PFSK-1 (cell line): Measurements from ENCODE around the gene PASK.

Experiments used
- FOXP2 ChIP-seq: optimal IDR thresholded peaks from 2 replicates; pipeline ENCODE3; 2011; ENCODE audit warnings: borderline replicate concordance, control low read depth, inconsistent platforms; ENCODE audit not compliant: insufficient read depth; ENCODE audit errors: extremely low read length, extremely low read depth
- POLR2AphosphoS5 ChIP-seq: IDR thresholded peaks from 2 replicates; pipeline ENCODE4 v1.6.1; 2012; ENCODE audit warnings: low read depth, mild to moderate bottlenecking, control low read depth, low read length, moderate library complexity
- REST ChIP-seq, 2 experiments: IDR thresholded peaks; 2 replicates each; pipeline versions ENCODE4 v1.6.1 to v1.8.0; 2011 to 2012; ENCODE audit warnings: low read depth in 2 of 2, low read length in 2 of 2, control low read depth in 1 of 2, inconsistent platforms in 1 of 2, mild to moderate bottlenecking in 1 of 2, moderate library complexity in 1 of 2; ENCODE audit not compliant: insufficient read depth in 1 of 2
- SIN3A ChIP-seq: IDR thresholded peaks from 2 replicates; pipeline ENCODE4 v1.6.1; 2012; ENCODE audit warnings: mild to moderate bottlenecking, low read length, moderate library complexity, borderline replicate concordance; ENCODE audit not compliant: insufficient read depth
- TAF1 ChIP-seq: IDR thresholded peaks from 2 replicates; pipeline ENCODE4 v1.6.1; 2012; ENCODE audit warnings: low read length, control low read depth, borderline replicate concordance; ENCODE audit not compliant: insufficient read depth

Gene PASK

GRCh38 chr2:241114836-241115235 lies 34.4 kb downstream of the PASK start:
- TF ChIP-seq SIN3A (no peak), REST (IDR thresholded peaks at IDR 0.05; ENCODE audit: insufficient read depth in 1 of 2, low read depth in 2 of 2, low read length in 2 of 2) (no peak), TAF1 (no peak), FOXP2 (no peak), POLR2AphosphoS5 (no peak)

DNA sequence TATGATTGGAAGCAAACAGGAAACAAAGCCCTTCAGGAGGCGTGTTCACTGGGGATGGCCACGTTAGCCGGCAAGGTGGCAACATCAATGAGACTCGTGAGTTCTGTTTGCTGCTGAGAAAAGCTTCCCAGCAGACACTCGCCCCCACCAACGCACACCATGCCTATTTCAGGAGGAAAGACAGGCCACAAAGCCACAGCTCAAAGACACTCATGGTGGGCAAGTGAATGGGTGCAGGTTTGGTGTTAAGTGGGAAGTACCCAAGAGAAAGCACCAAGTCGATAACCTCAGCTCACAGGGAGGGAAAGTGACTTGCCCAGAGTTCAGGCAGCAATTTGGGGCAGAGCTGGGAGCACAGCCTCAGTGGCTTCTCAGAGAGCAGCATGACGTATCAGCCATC lies 36.7 kb downstream of the PASK start:
- TF ChIP-seq SIN3A (no peak), POLR2AphosphoS5 (no peak), FOXP2 (no peak), REST (IDR thresholded peaks at IDR 0.05; ENCODE audit: insufficient read depth in 1 of 2, low read depth in 2 of 2, low read length in 2 of 2) (no peak), TAF1 (no peak)

DNA sequence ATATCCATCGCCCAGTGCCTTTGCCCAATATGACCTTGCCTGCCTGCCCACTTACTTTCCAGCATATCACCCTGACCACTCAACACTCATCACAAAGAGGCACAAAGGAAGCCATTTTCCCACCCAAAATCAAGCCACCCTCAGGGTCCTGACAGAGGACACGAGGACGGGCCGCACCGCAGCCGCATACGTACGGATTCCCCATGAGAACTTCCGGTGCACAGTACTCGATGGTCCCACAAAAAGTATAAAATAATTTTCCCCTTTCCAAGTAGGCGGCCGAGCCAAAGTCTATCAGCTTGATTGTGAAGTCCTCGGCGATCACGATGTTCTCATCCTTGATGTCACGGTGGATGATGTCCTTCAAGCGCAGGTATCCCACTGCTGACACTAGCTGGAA lies 37.2 kb downstream of the PASK start:
- no peak for TF ChIP-seq FOXP2
- no peak for TF ChIP-seq SIN3A
- TF ChIP-seq REST (IDR thresholded peaks at IDR 0.05; ENCODE audit: insufficient read depth in 1 of 2, low read depth in 2 of 2, low read length in 2 of 2) = no peak
- no peak for TF ChIP-seq TAF1
- TF ChIP-seq POLR2AphosphoS5 = no peak

GRCh38 chr2:241111440-241111805 lies 37.8 kb downstream of the PASK start:
- no peak for TF ChIP-seq REST (IDR thresholded peaks at IDR 0.05; ENCODE audit: insufficient read depth in 1 of 2, low read depth in 2 of 2, low read length in 2 of 2)
- TF ChIP-seq POLR2AphosphoS5 = no peak
- TF ChIP-seq TAF1 = no peak
- TF ChIP-seq FOXP2 = no peak
- TF ChIP-seq SIN3A = no peak
